MM.1S (cell line): ENCODE data around the gene LSM10.
A peak's percentile ranks its signal among the peaks of the same experiment; 100 is the strongest.

Experiments used
- DNase-seq: peaks from one replicate; pipeline ENCODE4 v3.0.0-alpha.2; 2015
- H2AFZ ChIP-seq: fragments of 300-600 bp; sonication (generic); 2 replicates; pipeline ENCODE4 v1.6.0; 2016; ENCODE audit warnings: antibody characterized with exemption, low read length
- H3F3A ChIP-seq: fragments of 300-600 bp; sonication (generic); 2 replicates; pipeline ENCODE4 v1.6.1; 2016; ENCODE audit warnings: mild to moderate bottlenecking, antibody characterized with exemption, low read length, moderate library complexity, mixed read lengths; ENCODE audit not compliant: insufficient read depth
- H3K27ac ChIP-seq: fragments of 300-600 bp; sonication (generic); 2 replicates; pipeline ENCODE4 v1.5.1; 2016; ENCODE audit warnings: mild to moderate bottlenecking, low read length
- H3K27me3 ChIP-seq: fragments of 300-600 bp; sonication (generic); replicated peaks from 2 replicates; pipeline ENCODE4 v1.6.0; 2016; ENCODE audit warnings: low read length; ENCODE audit not compliant: insufficient read depth
- H3K36me3 ChIP-seq: fragments of 300-600 bp; sonication (generic); replicated peaks from 2 replicates; pipeline ENCODE4 v1.6.1; 2016; ENCODE audit warnings: mild to moderate bottlenecking, low read length, mixed read lengths; ENCODE audit not compliant: insufficient read depth
- H3K4me1 ChIP-seq: fragments of 300-600 bp; sonication (generic); 2 replicates; pipeline ENCODE4 v1.6.1; 2016; ENCODE audit warnings: low read length, mixed read lengths
- H3K4me2 ChIP-seq: fragments of 300-600 bp; sonication (generic); 2 replicates; pipeline ENCODE4 v1.6.0; 2016; ENCODE audit warnings: low read depth, low read length
- H3K4me3 ChIP-seq: fragments of 300-600 bp; sonication (generic); 2 replicates; pipeline ENCODE4 v1.5.1; 2016; ENCODE audit warnings: low read length, mixed read lengths
- H3K79me2 ChIP-seq: fragments of 300-600 bp; sonication (generic); 2 replicates; pipeline ENCODE4 v1.6.1; 2016; ENCODE audit warnings: mixed run types, low read length, mixed read lengths
- H3K9ac ChIP-seq: fragments of 300-600 bp; sonication (generic); 2 replicates; pipeline ENCODE4 v1.6.1; 2016; ENCODE audit warnings: low read length, mixed read lengths
- H3K9me2 ChIP-seq: fragments of 300-600 bp; sonication (generic); replicated peaks from 2 replicates; pipeline ENCODE4 v1.6.1; 2016; ENCODE audit warnings: mild to moderate bottlenecking, low read length, mixed read lengths; ENCODE audit not compliant: insufficient read depth
- H3K9me3 ChIP-seq: fragments of 300-600 bp; sonication (generic); replicated peaks from 2 replicates; pipeline ENCODE4 v1.6.1; 2016; ENCODE audit warnings: mild to moderate bottlenecking, low read length, mixed read lengths; ENCODE audit not compliant: insufficient read depth
- H4K20me1 ChIP-seq: fragments of 300-600 bp; sonication (generic); 2 replicates; pipeline ENCODE4 v1.6.1; 2016; ENCODE audit warnings: mild to moderate bottlenecking, low read length, moderate library complexity, mixed read lengths; ENCODE audit not compliant: insufficient read depth
- CTCF ChIP-seq: fragments of 300-600 bp; sonication (generic); IDR thresholded peaks from 2 replicates; pipeline ENCODE4 v1.5.1; 2016; ENCODE audit warnings: antibody characterized with exemption, low read length, mixed read lengths
- EZH2 ChIP-seq: fragments of 300-600 bp; sonication (generic); optimal IDR thresholded peaks from 2 replicates; pipeline ENCODE3; 2017; ENCODE audit warnings: low read depth, mild to moderate bottlenecking, antibody characterized with exemption, low read length, mixed read lengths
- EZH2phosphoT487 ChIP-seq: fragments of 300-600 bp; sonication (generic); IDR thresholded peaks from 2 replicates; pipeline ENCODE4 v1.6.1; 2018; ENCODE audit warnings: antibody characterized with exemption, low read length

LSM10 gene

GRCh38 chr1:36385410-36386264 is 12.1 kb downstream of the LSM10 start, which contains the start of gene STK40:
Gene STK40, minus strand, starts transcription at chr1:36385924. Its CDS starts 24,592 bp downstream, at chr1:36361332.
- TF ChIP-seq CTCF (no peak), EZH2phosphoT487 (no peak), EZH2 (no peak)

GRCh38 chr1:36384542-36385409 is 12.9 kb downstream of the LSM10 start:
- H3K4me3 ChIP-seq = peak overlapping the region; percentile 70
- peak overlapping the region; percentile 46 for H2AFZ ChIP-seq
- no peaks in the 10 kb centered on the region for H3K9me2 ChIP-seq
- peak overlapping the region; percentile 52 for H3K4me2 ChIP-seq
- no peaks in the 10 kb centered on the region for H3K9me3 ChIP-seq
- no peaks in the 10 kb centered on the region for H3K27me3 ChIP-seq
- peak overlapping the region; percentile 82 for H3K9ac ChIP-seq
- H3K27ac ChIP-seq = peak overlapping the region; percentile 69
- peak; percentile 47 for DNase-seq
- no peaks in the 10 kb centered on the region for H4K20me1 ChIP-seq
- H3K36me3 ChIP-seq = no peaks in the 10 kb centered on the region
- H3F3A ChIP-seq = peaks cover 27% of the 10 kb centered on the region
- H3K79me2 ChIP-seq = peaks cover 57% of the 10 kb centered on the region
- TF ChIP-seq CTCF (no peak), EZH2 (no peak), EZH2phosphoT487 (no peak)
- H3K4me1 ChIP-seq = peaks cover 19% of the 10 kb centered on the region

More at GRCh38 chr1:36385410-36386264, 12.1 kb downstream of the LSM10 start, which contains the start of gene STK40:
- Histone ChIP-seq H3F3A (peaks cover 36% of the 10 kb centered on the region), H2AFZ (peak within 1 kb of the TSS; percentile 46), H3K27me3 (no peaks in the 10 kb centered on the region), H3K4me1 (peaks cover 27% of the 10 kb centered on the region), H3K9ac (peak within 1 kb of the TSS; percentile 99), H3K4me3 (peak within 1 kb of the TSS; percentile 85), H3K27ac (peak within 1 kb of the TSS; percentile 99), H3K9me3 (no peaks in the 10 kb centered on the region), H3K79me2 (peaks cover 49% of the 10 kb centered on the region), H3K36me3 (no peaks in the 10 kb centered on the region), H3K9me2 (no peaks in the 10 kb centered on the region), H3K4me2 (peak within 1 kb of the TSS; percentile 99), H4K20me1 (no peaks in the 10 kb centered on the region)
- peak; percentile 99 for DNase-seq

- H3K79me2 ChIP-seq = peaks cover 73% of the 10 kb centered on the region
- H4K20me1 ChIP-seq = no peaks in the 10 kb centered on the region
- DNase-seq = no peak
- H3K36me3 ChIP-seq = no peaks in the 10 kb centered on the region
- H3K4me1 ChIP-seq = peaks cover 18% of the 10 kb centered on the region
- H2AFZ ChIP-seq = no peak overlapping the region
- H3K27me3 ChIP-seq = no peaks in the 10 kb centered on the region
- TF ChIP-seq EZH2 (no peak), CTCF (no peak), EZH2phosphoT487 (no peak)
- H3K4me2 ChIP-seq = no peak overlapping the region
- H3K9me3 ChIP-seq = no peaks in the 10 kb centered on the region
- no peaks in the 10 kb centered on the region for H3K9me2 ChIP-seq
- no peak overlapping the region for H3K9ac ChIP-seq
- no peak overlapping the region for H3K27ac ChIP-seq
- H3F3A ChIP-seq = peaks cover 24% of the 10 kb centered on the region
- H3K4me3 ChIP-seq = no peak overlapping the region
Measured at GRCh38 chr1:36383240-36383639, 14.5 kb downstream of the LSM10 start.
